ENCODE results near the gene PRKN.

The PRKN gene

DNA sequence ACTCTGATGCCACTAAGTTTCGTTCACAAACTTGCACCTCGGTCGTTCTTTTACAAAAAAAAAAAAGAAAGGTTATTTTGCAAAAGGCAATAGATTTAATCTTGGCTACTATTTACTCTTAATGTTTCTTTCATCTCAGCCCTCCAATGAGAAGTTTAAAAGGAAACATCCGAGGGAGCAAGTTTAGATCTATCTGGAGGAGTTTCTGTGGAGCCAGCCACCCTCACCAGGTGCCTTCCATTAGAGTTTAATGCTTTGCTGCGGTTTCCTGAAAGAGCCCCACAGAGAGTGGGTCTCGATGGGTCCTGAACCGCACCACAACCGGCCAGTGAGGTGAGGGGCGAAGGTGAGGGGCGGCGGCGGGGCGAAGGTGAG lies 632 bp downstream of the PRKN start:
- peak overlapping the region; percentile 68; the same call in 1 of the 2 replicates for H3K27ac ChIP-seq

DNA sequence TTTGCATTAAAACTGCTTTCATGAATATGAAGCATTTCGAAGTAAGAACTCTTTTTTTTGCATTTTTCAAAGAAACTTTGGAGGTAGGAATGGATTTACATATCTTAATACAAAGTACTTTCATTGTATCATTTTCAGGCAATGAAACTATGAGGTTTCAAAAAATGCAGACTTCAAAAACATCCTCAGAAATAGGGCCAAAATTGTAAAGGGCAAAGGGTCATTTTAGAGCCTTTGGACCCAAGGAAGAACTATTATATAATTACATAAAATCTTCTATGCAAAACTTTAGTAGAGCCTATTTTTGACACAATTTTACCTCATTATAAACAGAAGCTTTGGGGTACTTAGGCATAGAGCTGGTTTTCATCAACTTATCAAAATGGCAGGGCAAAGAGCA lies 4.9 kb downstream of the PRKN start:
- no peak overlapping the region for H3K27ac ChIP-seq
- TF ChIP-seq, protein P1, sequence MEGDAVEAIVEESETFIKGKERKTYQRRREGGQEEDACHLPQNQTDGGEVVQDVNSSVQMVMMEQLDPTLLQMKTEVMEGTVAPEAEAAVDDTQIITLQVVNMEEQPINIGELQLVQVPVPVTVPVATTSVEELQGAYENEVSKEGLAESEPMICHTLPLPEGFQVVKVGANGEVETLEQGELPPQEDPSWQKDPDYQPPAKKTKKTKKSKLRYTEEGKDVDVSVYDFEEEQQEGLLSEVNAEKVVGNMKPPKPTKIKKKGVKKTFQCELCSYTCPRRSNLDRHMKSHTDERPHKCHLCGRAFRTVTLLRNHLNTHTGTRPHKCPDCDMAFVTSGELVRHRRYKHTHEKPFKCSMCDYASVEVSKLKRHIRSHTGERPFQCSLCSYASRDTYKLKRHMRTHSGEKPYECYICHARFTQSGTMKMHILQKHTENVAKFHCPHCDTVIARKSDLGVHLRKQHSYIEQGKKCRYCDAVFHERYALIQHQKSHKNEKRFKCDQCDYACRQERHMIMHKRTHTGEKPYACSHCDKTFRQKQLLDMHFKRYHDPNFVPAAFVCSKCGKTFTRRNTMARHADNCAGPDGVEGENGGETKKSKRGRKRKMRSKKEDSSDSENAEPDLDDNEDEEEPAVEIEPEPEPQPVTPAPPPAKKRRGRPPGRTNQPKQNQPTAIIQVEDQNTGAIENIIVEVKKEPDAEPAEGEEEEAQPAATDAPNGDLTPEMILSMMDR (conservative IDR thresholded peaks at IDR 0.05), result no peak

More for the DNA sequence above, 632 bp downstream of the PRKN start:
- TF ChIP-seq, protein P1 (conservative IDR thresholded peaks at IDR 0.05), result no peak

DNA sequence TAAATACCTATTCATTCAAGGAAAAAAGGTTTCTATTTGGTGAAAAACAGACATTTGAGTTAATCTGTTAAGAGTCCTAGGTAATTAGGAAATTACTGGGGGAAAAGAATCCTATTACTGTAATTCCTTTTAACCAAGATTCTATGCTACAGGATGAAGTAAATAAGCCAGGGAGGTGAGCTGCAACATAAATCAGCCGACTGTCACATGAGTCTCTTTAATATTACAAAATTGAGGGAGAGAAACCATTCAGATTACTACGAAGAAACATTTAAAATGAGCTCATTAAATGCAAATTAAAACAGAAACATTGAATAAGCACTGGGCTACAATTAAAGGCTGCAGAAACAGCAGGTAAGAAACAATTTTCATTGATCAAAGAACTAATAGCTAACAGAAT lies 5.3 kb downstream of the PRKN start:
- no peak overlapping the region for H3K27ac ChIP-seq

DNA sequence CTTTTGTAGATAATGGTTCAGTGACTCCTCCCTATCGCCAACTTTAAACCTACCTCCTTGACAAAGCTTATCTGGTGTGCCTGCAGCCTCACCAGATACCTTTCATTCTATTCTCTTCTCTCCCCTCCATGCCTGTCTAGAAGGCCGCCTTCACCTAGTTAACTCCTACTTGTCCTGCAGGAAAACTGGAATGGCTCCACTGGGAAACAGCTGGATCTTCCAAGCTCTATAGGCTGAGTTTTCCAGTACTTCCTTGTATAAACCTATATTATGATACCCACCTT lies 6.2 kb downstream of the PRKN start:
- TF ChIP-seq, protein P1 (conservative IDR thresholded peaks at IDR 0.05), result no peak
- H3K27ac ChIP-seq, result no peak overlapping the region

More for the DNA sequence above, 5.3 kb downstream of the PRKN start:
- TF ChIP-seq, protein P1 (conservative IDR thresholded peaks at IDR 0.05), result no peak

DNA sequence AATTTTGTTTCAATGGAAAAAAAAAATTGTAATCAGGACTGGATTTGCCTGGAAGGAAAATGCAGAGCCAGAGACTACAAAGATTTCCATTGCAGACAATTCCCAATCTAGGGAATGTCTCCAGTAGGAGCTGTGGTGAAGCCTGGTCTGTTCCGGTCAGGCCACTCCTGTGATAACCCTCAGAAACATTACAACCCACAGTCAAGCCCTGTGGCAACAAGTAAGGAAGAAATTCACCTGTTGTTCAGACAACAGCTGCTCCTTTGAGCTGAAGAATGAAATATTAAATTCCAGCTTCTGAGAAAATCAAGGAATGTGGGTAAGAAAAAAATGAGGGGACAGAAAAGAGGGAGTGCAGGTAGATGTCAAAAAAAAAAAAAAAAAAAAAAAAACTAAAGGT lies 8.0 kb downstream of the PRKN start:
- TF ChIP-seq, protein P1 (conservative IDR thresholded peaks at IDR 0.05), result no peak

DNA sequence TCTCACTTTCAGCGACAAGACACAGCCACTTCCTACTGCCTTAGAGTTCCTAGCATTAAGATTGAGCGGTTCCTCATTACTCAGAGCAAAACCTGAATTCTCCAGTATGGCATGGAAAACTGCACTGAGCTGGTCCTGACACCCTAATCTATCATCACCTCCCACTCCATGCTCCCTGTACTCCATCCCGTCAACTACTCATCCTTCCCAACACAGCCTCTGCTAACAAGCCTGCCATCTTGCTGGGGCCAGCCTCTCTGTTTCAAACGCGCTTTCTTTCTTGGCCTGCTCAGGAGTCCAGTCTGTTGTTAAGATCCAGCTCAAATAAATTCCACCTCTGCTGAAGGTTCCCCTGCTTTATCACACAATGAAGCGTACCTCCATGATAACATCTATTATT lies 12.0 kb downstream of the PRKN start:
- H3K27ac ChIP-seq, result no peak overlapping the region
- TF ChIP-seq, protein P1 (conservative IDR thresholded peaks at IDR 0.05), result no peak

More for the DNA sequence above, 8.0 kb downstream of the PRKN start:
- no peak overlapping the region for H3K27ac ChIP-seq

DNA sequence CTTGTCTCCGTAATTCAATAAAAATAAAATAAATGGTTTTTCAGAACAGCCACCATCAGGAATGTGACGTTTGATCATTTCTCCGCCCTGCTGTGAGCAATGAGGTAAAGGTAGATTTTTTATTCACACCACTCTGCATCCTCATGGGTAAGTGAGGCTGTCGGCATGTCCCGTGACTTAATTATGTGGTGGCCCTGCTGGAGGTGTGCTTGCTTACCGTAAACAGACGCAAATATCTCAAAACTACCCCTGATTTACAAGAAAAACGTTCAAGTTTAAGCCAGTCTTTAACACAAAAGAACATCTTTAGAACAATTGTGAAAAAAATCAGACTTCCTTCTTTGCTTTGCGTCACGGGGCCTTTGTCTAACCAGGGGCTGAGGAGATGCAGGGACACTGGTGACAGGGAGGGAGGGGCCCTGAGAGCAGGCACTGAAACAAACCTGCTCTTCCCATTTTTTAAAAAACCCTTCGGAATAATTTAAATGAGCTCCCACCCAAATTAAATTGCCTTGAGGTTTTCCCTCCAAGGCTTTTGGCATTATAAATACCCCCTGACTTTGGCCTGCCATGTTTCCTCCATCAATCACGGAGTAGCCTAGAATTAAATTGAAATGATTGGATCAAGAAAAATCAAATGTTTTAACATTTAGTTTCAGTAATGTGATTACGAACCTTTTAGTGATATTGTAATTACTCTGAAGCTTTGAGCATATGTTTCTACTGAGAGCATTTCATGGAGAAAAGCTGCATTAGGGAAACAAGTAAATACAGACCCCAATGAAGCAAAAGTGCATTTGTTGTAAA lies 13.4 kb downstream of the PRKN start:
- TF ChIP-seq, protein P1 (conservative IDR thresholded peaks at IDR 0.05), result no peak
- no peak overlapping the region for H3K27ac ChIP-seq

All from VCaP (cell line).